Right lobe of liver (tissue), 6 donors: ENCODE measurements around the gene NCMAP. TPM values are rescaled to one million over a fixed set of nuclear protein-coding genes. Genes with fewer than 3 reads are reported as not detected.
A peak's percentile ranks its signal among the peaks of the same experiment; 100 is the strongest.

Source experiments
- ATAC-seq, 4 donors: fragments of 200-7000 bp; cut with Tn5 transposase; one replicate each; pipeline ENCODE4 v1.9.1; 2020; ENCODE audit warnings: mild to moderate bottlenecking in 4 of 4, moderate library complexity in 4 of 4
- DNase-seq, 3 donors: peaks; one replicate each; pipeline ENCODE4 v3.0.0-alpha.2; 2020
- H3K27ac ChIP-seq, 3 donors: fragments of 200-600 bp; one replicate each; pipeline ENCODE4 v1.8.0; 2022
- H3K27me3 ChIP-seq, 2 donors: fragments of 200-600 bp; one replicate each; pipeline ENCODE4 v1.8.0; 2022
- H3K36me3 ChIP-seq, 4 donors: fragments of 200-600 bp; sonication (generic) in 1 of 4; one replicate each; pipeline versions ENCODE4 v1.5.1 to v1.8.0; 2017 to 2022; ENCODE audit warnings: control low read depth in 1 of 4
- H3K4me1 ChIP-seq, 4 donors: fragments of 200-600 bp; sonication (generic) in 1 of 4; one replicate each; pipeline versions ENCODE4 v1.5.1 to v1.8.0; 2017 to 2022; ENCODE audit warnings: control low read depth in 1 of 4
- H3K4me3 ChIP-seq, 3 donors: fragments of 200-600 bp; one replicate each; pipeline ENCODE4 v1.8.0; 2022
- H3K9me3 ChIP-seq, 4 donors: fragments of 200-600 bp; sonication (generic) in 1 of 4; one replicate each; pipeline versions ENCODE4 v1.5.1 to v1.8.0; 2017 to 2022; ENCODE audit warnings: control low read depth in 1 of 4
- CTCF ChIP-seq, 4 donors: fragments of 200-600 bp in 3 of 4; fragments of 450-650 bp in 1 of 4; IDR thresholded peaks; one replicate each; pipeline versions ENCODE4 v1.5.1 to v1.8.0; 2016 to 2022; ENCODE audit warnings: antibody characterized with exemption in 4 of 4, mild to moderate bottlenecking in 2 of 4
- POLR2A ChIP-seq: fragments of 450-650 bp; IDR thresholded peaks from one replicate; pipeline ENCODE4 v1.6.1; 2017; ENCODE audit warnings: antibody characterized with exemption, mild to moderate bottlenecking
- WGBS: methylation state at CpG from one replicate; pipeline ENCODE4 v1.1.6; 2018; ENCODE audit warnings: low coverage, low lambda C conversion rate; ENCODE audit not compliant: insufficient coverage; ENCODE audit errors: missing lambda C conversion rate; 5-methylcytosine and 5-hydroxymethylcytosine counted together
- intact Hi-C, 2 donors: fragments of 100-400 bp; cut with DNase I; formaldehyde crosslinking; loops; one replicate each; pipeline versions ENCODE4 v1.11.2 to v1.14.1; 2022
- total RNA-seq, 6 experiments: library from RNA; depleted of rRNA in 2 of 6; stranded (reverse); fragments of >200 nt in 2 of 6; fragmentation: NEBNext Ultra II Directional in 3 of 6; extraction: Animal tissue kit (Norgen Biotek cat#: 25700) in 3 of 6; gene quantifications; one replicate each; pipeline versions ENCODE4 v1.1.0 to v1.2.4, GENCODE V29; 2016 to 2023
- donor health status: DM: no; HTN: yes; CAD: no.
- donor health status: DM: no; HTN: no; CAD: no.
- donor health status: DM: no; HTN: no; CAD: no.
- donor health status: DM: no; HTN: yes; CAD: no.
- donor health status: DM: no; HTN: yes; CAD: no.

The NCMAP gene
- total RNA-seq, 6 experiments from 2014 or later, result 0.81 to 2.6 (median 0.99) TPM

- Histone ChIP-seq H3K27me3 (no peaks in the 10 kb centered on the region), H3K9me3 (no peaks in the 10 kb centered on the region), H3K36me3 (no peaks in the 10 kb centered on the region), H3K4me1 (peaks cover 0 to 23% (median 10%) of the 10 kb centered on the region in 4 donors), H3K27ac (peak overlapping the region; percentile 36 to 86 (median 83)), H3K4me3 (peak overlapping the region in 2 of 3 donors; percentile 9 to 17)
- intact Hi-C loops, result no loop called here
- 12% methylated on average over 7 of the region's 7 CpGs for WGBS
- ATAC-seq, result peak; percentile 85 to 94 (median 94)
- no peak for TF ChIP-seq CTCF (IDR thresholded peaks at IDR 0.05)
- no peak for TF ChIP-seq POLR2A
- peak in 1 of 3 donors; percentile 81 for DNase-seq
Observed at GRCh38 chr1:24540906-24541710, 14.8 kb upstream of the NCMAP start.

DNA sequence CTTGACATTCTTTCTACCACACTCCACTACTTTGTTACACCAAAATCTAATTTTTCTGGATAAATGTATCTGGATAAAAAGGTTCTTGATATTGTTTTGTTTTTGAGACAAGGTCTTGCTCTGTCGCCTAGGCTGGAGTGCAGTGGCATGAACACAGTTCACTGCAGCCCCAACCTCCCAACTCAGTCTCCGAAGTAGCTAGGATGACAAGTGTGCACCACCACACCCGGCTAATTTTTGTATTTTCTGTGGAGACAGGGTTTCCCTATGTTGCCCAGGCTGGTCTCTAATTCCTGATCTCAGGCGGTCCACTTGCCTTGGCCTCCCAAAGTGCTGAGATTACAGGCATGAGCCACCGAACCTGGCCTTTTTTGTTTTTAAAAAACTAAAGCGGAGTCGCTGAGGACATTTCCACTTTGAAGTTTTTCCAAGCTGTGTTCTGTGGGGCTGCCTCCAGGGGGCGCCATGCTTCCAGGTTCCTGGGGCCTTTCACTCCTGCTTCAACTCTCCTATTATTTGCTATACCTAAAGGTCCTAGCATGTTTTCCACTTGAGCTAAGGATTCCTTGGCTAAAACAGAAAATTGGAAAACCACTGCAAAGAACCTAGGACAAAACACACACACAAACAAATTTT, 14.1 kb upstream of the NCMAP start:
- intact Hi-C loops, result no loop called here
- Histone ChIP-seq H3K9me3 (no peaks in the 10 kb centered on the region), H3K4me3 (peak overlapping the region in 2 of 3 donors; percentile 9 to 17), H3K27ac (peak overlapping the region; percentile 36 to 86 (median 83)), H3K27me3 (no peaks in the 10 kb centered on the region), H3K36me3 (no peaks in the 10 kb centered on the region), H3K4me1 (peaks cover 0 to 23% (median 7%) of the 10 kb centered on the region in 4 donors)
- 25% methylated on average over 8 of the region's 8 CpGs for WGBS
- no peak for TF ChIP-seq POLR2A
- peak; percentile 63 to 88 (median 76) for TF ChIP-seq CTCF (IDR thresholded peaks at IDR 0.05)
- DNase-seq (peak in 2 of 3 donors; percentile 44 to 65), ATAC-seq (peak; percentile 74 to 81 (median 76))

- Histone ChIP-seq H3K27me3 (no peaks in the 10 kb centered on the region), H3K9me3 (no peaks in the 10 kb centered on the region), H3K4me3 (no peak overlapping the region), H3K27ac (no peak overlapping the region), H3K36me3 (no peaks in the 10 kb centered on the region), H3K4me1 (peaks cover 0 to 29% (median 8%) of the 10 kb centered on the region in 4 donors)
- DNase-seq (no peak), ATAC-seq (no peak)
- intact Hi-C loops, result no loop called here
- TF ChIP-seq POLR2A, result no peak
- TF ChIP-seq CTCF (IDR thresholded peaks at IDR 0.05), result no peak
Observed at GRCh38 chr1:24544239-24544638, 11.6 kb upstream of the NCMAP start.

DNA sequence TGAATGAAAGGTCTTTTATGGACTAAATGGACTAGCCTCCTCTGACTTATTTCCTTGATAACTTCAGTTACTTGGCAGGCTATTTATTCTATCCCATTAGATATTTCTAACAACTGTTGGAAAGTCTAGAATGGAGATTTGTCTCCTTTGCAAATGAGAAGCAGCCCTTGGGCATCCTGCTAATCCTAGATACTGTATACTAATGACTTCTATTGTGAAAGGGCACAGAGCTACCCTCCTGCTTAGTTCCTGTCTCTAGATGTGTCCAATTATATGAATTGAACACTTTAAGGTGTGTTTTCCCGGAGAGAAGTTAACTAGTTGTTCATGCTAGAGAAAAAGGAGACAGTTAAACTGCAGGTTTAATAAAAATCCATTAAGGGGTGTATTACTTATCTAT, 10.2 kb upstream of the NCMAP start:
- Histone ChIP-seq H3K27ac (no peak overlapping the region), H3K4me3 (no peak overlapping the region), H3K27me3 (no peaks in the 10 kb centered on the region), H3K4me1 (peaks cover 0 to 28% (median 13%) of the 10 kb centered on the region in 4 donors), H3K9me3 (no peaks in the 10 kb centered on the region), H3K36me3 (no peaks in the 10 kb centered on the region)
- intact Hi-C loops, result no loop called here
- no peak for DNase-seq
- 61% methylated on average over 1 of the region's 1 CpG for WGBS
- no peak for ATAC-seq
- TF ChIP-seq CTCF (IDR thresholded peaks at IDR 0.05) (no peak), POLR2A (no peak)
